Measurements from ENCODE around the gene SND1.

The SND1 gene

DNA sequence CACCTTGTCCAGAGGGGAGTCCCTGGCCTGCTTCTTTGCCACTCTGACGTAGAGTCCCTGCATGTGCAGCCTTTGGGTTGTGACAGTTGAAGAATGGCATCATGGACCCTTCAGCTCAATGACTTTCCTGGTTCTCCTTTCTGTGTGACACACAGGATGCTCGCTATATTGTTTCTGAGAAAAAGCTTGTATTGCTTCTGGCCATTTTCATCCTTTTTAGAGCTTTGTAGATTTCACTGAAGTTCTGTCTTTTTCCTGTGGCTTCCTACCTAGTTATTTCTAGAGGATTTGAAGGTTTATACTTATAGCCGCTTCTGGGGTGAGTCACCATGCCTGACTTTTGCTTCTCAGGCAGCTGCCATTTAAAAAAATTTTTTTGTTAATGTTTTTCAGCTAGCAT, 27.0 kb downstream of the SND1 start:
- no peak for DNase-seq (ENCODE audit: extremely low read depth, insufficient read length)
- Histone ChIP-seq H3K36me3 (ENCODE audit: control insufficient read depth, insufficient read depth, low read length) (no peaks in the 10 kb centered on the region; the same call in 1 of the 2 replicates), H3K4me3 (replicated peaks; ENCODE audit: low read depth, low read length) (no peak overlapping the region), H3K27me3 (replicated peaks; ENCODE audit: control insufficient read depth, insufficient read depth, low read length) (no peaks in the 10 kb centered on the region)
- no peak for TF ChIP-seq CTCF (IDR thresholded peaks at IDR 0.05; ENCODE audit: insufficient read depth, low read length, poor library complexity, severe bottlenecking)

DNA sequence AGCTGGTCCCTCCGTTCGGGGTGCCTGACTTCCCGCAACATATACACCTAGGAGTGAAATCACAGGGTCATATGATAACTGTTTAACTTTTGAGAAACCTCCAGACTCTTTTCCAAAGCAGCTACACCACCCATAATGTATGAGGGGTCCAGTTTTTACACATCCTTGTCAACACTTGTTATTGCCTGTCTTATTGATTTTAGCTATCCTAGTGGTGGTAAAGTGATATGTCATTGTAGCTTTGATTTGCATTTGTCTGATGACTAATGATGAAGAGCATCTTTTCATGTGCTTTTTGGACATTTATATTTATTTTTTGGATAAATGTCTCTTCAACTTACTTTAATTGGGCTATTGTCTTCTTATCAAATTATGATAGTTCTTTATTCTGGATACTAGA, 29.0 kb downstream of the SND1 start:
- H3K4me3 ChIP-seq (replicated peaks; ENCODE audit: low read depth, low read length): no peak overlapping the region
- no peak for DNase-seq (ENCODE audit: extremely low read depth, insufficient read length)
- no peak for TF ChIP-seq CTCF (IDR thresholded peaks at IDR 0.05; ENCODE audit: insufficient read depth, low read length, poor library complexity, severe bottlenecking)
- H3K36me3 ChIP-seq (ENCODE audit: control insufficient read depth, insufficient read depth, low read length): no peaks in the 10 kb centered on the region; the same call in none of the 2 replicates
- H3K27me3 ChIP-seq (replicated peaks; ENCODE audit: control insufficient read depth, insufficient read depth, low read length): no peaks in the 10 kb centered on the region

DNA sequence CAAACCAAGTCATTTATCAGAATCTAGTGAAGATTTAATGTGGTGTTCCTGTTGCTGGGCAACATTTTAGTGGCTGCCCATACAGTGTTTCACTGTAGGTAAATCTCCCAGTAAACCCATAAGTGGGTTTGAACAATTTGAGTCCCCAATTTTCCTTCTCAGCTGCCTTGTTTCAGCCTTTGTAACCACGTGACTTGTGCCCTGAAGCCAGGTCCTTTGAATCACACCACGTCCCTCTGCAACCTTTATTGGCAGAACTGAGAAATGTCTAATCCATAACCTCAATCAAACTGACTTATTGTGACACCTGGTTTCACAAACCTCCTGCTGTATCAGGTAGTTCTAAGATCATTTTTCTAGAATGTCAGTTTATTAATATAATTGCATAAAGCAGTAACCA, 30.1 kb downstream of the SND1 start:
- no peak for TF ChIP-seq CTCF (IDR thresholded peaks at IDR 0.05; ENCODE audit: insufficient read depth, low read length, poor library complexity, severe bottlenecking)
- H3K4me3 ChIP-seq (replicated peaks; ENCODE audit: low read depth, low read length): no peak overlapping the region
- no peaks in the 10 kb centered on the region for H3K27me3 ChIP-seq (replicated peaks; ENCODE audit: control insufficient read depth, insufficient read depth, low read length)
- DNase-seq (ENCODE audit: extremely low read depth, insufficient read length): no peak
- H3K36me3 ChIP-seq (ENCODE audit: control insufficient read depth, insufficient read depth, low read length): peaks cover 3% of the 10 kb centered on the region

GRCh38 chr7:127683776-127684681, 32.0 kb downstream of the SND1 start:
- TF ChIP-seq CTCF (IDR thresholded peaks at IDR 0.05; ENCODE audit: insufficient read depth, low read length, poor library complexity, severe bottlenecking): no peak
- H3K36me3 ChIP-seq (ENCODE audit: control insufficient read depth, insufficient read depth, low read length): peaks cover 8% of the 10 kb centered on the region
- H3K4me3 ChIP-seq (replicated peaks; ENCODE audit: low read depth, low read length): no peak overlapping the region

GRCh38 chr7:127689194-127689772, 37.3 kb downstream of the SND1 start:
- H3K36me3 ChIP-seq (ENCODE audit: control insufficient read depth, insufficient read depth, low read length): peaks cover 15% of the 10 kb centered on the region
- no peaks in the 10 kb centered on the region for H3K27me3 ChIP-seq (replicated peaks; ENCODE audit: control insufficient read depth, insufficient read depth, low read length)
- no peak for TF ChIP-seq CTCF (IDR thresholded peaks at IDR 0.05; ENCODE audit: insufficient read depth, low read length, poor library complexity, severe bottlenecking)
- no peak for DNase-seq (ENCODE audit: extremely low read depth, insufficient read length)
- no peak overlapping the region for H3K4me3 ChIP-seq (replicated peaks; ENCODE audit: low read depth, low read length)

More at GRCh38 chr7:127683776-127684681, 32.0 kb downstream of the SND1 start:
- no peaks in the 10 kb centered on the region for H3K27me3 ChIP-seq (replicated peaks; ENCODE audit: control insufficient read depth, insufficient read depth, low read length)
- no peak for DNase-seq (ENCODE audit: extremely low read depth, insufficient read length)
